Activated CD4-positive, alpha-beta T cell treated with anti-CD3 and anti-CD28 coated beads, Interleukin-2, amount 50 U/mL, for 4 hours (primary cell): ENCODE results near the gene FHAD1.

ENCODE experiments used
- DNase-seq, 2 experiments: peaks; one replicate each; pipeline ENCODE4 v3.0.0-alpha.2; 2020

FHAD1 gene

GRCh38 chr1:15445390-15446122, 198.5 kb downstream of the FHAD1 start:
- DNase-seq, result no peak

DNA sequence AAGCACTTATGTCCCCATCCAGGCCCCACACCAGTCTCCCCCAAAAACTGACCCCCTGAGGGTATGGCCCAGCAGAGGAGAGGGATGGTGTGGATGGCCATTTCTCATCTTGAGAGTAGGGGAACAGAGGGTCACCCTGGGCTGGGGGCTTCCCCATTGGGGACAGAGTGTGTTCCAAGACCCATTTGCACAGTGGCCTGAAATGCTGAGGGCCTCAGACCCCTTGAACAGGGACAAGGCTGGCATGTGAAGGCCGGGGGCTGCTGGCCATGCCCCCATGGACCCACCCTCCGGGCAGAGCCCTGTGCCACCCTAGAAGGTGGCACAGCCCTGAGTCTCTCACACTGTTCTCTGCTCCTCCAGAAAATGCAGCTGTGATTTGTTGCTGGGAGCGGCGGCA, 199.2 kb downstream of the FHAD1 start:
- DNase-seq, result no peak
